HG02884 (cell line): ENCODE measurements around the gene OR6C6.
"Not testable (repeated sequence)": the region's sequence is repeated elsewhere in the genome, so short reads cannot be mapped to it uniquely, and the experiment has no call there.

ENCODE experiments used
- ATAC-seq: cut with Tn5 transposase; IDR thresholded peaks from one replicate; pipeline ENCODE4 v1.9.1; 2021; ENCODE audit warnings: mild to moderate bottlenecking, moderate library complexity; ENCODE audit not compliant: unreplicated experiment

Gene OR6C6

DNA sequence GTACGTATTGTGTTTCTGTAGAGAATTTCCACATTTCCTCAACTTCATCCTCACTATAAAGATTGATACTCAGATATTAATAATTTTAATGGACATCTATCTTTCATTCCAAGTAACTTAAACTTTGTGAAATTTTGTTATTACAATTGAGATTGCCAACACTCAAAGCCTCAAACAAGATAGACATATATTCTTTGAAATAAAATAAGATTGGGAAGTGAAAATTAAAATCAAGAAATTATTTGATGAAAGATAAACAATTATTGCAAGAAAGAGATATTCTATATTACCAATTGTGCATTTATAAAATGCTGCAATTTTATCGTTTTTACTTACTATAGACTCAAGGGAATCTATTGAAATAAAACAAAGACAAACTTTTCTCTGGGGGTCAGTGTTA is at the start of gene OR6C6:
Gene OR6C6 (minus strand): TSS at position 101 of the 400 bp plus-strand sequence. CDS start 1,337 bp downstream, outside the sequence.
- ATAC-seq: no peak

DNA sequence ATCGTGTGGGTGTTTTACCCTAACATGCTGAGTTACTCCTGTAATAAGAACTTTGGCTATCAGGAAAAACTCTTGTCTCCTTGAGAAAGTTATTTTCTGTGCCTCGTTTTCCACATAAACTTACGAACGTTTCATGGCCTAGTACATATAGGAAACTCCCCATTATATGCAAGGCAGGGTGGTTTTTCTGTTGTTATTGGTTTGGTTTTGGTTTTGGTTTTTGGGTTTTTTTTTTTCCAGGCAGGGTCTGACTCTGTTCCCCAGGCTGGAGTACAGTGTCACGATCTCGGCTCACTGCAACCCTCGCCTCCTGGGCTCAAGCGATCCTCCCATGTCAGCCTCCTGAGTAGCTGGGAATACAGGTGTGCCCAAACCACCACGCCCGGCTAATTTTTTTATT is 39.6 kb upstream of the OR6C6 start:
- ATAC-seq: no peak

DNA sequence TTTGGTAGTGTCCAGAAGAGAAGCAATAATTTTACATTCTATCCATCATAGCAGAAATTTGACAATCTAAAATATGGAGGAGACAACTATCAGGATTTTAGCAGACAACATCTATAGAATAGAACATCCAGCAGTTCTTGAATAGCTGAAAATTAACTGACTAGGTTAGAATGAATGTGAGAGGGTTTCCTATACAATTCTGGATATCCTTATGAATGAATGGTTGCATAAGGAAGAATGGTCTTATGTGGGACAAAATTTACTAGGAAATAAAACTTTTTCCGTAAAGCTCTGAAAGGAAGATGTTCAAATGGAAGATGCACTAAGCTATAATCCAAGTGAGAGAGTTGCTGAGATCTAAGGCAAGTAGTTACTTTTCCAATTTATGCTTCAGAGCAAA is 34.1 kb upstream of the OR6C6 start, which contains the start of gene OR6C3:
Gene OR6C3 (plus strand): TSS at position 301 of the 400 bp plus-strand sequence. CDS start 955 bp downstream, outside the sequence.
- ATAC-seq: no peak

DNA sequence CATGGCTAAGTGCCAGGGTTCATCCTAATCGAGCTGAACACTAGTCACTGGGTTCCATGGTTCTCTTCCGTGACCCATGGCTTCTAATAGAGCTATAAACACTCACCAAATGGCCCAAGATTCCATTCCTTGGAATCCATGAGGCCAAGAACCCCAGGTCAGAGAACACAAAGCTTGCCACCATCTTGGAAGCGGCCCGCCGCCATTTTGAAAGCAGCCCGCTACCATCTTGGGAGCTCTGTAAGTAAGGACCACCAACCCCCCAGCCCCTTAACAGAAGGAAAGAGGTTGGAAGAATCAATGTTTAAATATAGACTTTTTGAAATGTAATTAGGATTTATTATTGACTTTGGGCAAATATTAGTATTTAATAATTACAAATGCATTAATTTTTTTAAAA is 29.4 kb upstream of the OR6C6 start:
- not testable (repeated sequence) for ATAC-seq

DNA sequence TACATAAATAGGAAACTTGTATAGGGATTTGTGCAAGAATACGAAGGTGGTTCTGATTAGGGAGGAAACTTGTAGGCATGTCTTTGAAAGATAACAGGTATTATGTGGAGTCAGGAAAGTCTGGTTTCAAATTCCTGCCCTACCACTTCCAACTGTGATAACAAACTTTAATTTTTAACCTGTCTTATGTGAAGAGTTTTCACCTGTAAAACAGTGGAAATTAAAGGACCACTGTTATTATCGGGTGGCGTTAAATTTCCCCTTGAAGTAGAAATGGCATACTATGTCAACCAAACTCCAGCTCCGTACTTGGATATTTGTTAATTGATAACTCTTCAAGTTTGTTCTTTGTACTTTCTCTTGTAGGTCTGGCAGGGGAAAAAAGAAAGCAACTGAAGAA is 23.8 kb upstream of the OR6C6 start:
- ATAC-seq: no peak

DNA sequence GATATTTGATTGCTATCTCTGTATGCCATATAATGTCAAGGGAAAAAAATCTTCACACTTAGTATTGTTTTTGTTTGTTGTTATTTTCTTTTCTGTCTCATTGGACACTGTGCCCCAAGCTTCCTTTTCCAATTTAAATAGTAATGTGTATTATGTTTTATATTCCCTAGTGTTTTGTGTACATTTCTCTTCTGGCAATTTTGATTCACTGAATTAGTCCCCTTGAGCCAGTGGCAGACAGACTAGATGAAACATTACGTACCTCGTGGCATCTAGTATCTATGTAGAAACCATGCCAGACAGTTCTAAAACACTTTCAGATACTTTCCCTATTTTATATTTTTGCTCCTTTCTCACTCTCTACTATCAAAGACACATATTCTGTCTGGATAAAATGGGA is 17.7 kb upstream of the OR6C6 start, which contains the start of gene OR6C1:
Gene OR6C1 (plus strand): TSS at position 301 of the 400 bp plus-strand sequence. CDS start 6,257 bp downstream, outside the sequence.
- ATAC-seq: no peak

DNA sequence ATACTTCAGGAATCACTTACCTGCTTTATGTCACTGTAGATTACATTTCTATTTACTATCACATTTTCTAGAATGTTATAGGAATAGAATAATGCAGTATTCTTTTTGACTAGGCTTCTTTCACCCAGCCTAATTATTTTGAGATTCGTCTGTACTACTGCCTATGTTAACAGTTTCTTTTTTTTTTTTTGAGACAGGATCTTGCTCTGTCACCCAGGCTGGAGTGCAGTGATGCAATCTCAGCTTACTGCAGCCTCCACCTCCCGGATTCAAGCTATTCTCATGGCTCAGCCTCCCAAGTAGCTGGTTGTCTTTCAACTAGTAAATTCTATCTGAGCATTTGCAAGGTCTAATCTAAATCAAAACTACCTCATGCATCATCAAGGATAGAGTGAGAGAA is 6.4 kb downstream of the OR6C6 start:
- ATAC-seq: no peak

DNA sequence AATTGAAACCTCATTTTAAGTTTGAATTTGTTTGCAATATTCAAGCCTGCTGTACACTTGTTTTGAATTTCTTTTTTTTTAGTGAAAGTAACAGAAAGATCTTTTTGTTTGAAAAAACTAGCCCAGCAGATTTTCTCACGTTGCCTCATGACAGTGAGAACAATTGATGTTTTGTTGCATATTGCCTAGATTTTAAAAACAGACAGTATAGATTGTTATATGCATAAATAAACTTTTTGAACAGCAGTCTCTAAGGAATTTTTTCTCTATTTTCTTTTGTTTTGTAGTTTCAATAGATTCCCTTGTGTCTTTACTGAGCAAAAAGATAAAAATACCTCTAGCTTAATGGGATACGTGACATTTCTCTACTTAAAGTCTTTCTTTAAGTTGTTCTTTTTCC is 15.4 kb downstream of the OR6C6 start:
- no peak for ATAC-seq

DNA sequence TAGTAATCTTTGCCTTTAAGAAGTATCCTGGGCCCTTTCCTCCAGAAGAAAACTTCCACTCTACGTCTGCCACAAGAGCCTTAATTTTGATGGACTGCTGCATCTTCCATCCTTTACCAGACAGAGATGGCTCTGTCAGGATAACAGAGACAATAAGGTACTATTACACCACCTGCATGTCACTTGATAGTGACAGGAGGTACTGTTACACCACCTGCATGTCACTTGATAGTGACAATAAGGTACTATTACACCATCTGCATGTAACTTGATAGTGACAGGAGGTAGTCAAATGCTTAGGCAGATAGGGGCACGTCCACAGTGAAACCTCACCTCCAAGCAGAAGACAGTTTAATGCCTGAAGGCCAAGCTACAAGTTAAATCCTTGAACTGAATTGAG is 38.1 kb downstream of the OR6C6 start:
- no peak for ATAC-seq

DNA sequence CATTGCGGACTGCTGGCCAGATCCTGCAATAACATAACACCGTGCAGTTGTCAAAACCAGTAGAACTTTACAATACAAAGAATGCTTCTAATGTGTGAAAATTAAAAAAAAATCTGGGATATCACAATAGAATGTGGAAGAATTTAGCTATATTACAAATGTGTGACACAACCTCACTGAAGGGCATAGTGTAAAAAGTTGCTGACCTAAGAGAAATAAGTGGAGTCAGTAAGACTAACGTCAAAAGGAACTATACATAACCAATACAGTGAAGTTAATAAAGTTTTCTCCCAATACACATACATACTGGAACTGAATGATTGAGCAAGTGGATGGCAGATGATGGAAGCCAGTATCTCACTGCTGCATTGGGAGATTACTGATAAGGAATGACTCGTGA is 39.5 kb downstream of the OR6C6 start:
- ATAC-seq: no peak

DNA sequence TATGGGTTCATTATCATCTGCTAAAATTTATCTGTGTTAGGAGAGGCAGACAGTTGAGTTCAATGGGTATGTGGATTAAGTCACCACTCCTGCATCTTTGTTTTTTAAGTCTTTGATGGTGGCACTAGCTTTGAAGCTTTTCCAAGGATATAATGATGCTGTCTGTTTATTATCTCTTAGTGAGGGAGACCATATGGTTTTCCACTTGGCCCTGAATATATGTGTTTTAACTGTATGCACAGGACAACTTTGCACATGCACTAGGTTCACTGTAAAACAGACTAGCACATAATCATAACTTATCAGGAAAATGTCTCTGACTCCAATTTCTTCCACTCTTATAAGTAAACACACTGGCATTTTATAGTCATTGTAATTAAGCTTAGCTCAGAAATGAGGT is 43.1 kb downstream of the OR6C6 start:
- ATAC-seq: no peak

DNA sequence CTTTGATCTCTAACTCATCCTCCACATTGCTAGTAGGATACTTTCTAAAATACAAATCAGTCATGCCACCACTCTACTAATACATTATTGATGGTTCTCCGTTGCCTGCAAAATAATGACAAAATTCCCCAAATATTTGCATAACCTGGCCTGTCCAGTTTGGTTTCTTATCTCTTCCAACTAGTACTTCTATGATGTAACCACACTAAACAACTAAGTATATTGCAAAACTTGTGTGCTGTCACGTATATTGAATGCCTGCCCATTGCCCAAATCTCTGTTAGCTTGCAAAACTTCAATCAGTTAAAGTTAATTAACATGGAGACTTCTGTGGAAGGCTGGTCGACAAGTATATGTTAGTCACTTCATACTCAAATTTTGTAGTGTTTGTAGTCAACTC is 45.4 kb downstream of the OR6C6 start:
- no peak for ATAC-seq

DNA sequence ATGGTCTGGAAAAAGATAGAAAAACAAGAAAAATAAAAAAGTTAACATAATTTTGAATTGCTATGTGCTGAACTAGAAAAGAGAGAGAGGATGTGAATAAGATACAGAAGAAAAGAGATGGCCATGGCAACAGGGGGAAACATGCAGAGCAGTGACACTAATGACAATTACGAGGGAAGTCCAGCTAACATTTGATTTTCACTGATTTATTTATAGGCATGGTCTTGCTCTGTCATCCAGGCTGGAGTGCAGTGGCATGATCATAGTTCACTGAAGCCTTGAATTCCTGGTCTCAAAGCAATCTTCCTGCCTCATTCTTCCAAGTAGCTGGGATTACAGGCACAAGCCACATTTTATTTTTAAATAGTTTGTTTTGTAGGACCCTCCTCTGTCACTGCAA is 50.2 kb downstream of the OR6C6 start:
- ATAC-seq: no peak

DNA sequence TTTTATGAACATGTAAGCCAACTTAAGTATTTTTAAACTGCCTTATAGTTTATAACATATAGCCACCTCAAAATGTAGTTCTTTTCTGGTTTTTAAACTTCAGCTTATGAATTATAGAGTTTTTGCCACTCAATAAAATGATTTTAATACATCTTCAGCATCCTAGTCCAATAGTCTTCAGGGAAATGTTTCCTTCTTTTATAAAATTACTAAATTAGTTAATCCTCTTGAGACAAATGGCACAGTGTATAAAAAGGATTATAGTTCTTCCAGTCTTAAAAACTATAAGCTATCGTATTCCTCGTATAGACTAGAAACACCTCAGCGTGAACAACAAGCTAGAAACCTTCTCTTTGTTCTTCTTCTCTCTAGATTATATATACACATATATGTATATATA is 52.1 kb downstream of the OR6C6 start, which contains the start of gene OR6C74:
Gene OR6C74 (plus strand): TSS at position 301 of the 400 bp plus-strand sequence. CDS start 2,679 bp downstream, outside the sequence.
- ATAC-seq: no peak
